Measurements from ENCODE around the gene CNN1.

CNN1 gene

DNA sequence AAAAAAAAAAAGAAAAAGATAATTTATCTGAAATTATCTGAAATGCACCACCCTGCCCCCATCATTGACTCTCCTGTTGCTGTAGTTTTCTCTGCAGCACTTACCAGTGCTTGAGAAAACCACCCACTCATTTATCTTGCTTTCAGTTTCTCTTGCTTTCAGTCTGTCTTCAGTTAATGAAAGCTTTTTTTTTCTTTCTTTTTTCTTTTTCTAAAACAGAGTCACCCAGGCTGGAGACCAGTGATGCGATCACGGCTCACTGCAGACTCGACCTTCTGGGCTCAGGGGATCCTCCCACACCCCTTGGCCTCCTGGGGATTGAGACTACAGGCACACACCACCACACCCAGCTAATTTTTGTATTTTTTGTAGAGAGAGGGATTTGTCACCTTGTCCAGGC lies 43.1 kb downstream of the CNN1 start:
- DNase-seq (ENCODE audit: insufficient read length, low spot score) (no peak), FAIRE-seq (no peak)
- TF ChIP-seq, protein P1, sequence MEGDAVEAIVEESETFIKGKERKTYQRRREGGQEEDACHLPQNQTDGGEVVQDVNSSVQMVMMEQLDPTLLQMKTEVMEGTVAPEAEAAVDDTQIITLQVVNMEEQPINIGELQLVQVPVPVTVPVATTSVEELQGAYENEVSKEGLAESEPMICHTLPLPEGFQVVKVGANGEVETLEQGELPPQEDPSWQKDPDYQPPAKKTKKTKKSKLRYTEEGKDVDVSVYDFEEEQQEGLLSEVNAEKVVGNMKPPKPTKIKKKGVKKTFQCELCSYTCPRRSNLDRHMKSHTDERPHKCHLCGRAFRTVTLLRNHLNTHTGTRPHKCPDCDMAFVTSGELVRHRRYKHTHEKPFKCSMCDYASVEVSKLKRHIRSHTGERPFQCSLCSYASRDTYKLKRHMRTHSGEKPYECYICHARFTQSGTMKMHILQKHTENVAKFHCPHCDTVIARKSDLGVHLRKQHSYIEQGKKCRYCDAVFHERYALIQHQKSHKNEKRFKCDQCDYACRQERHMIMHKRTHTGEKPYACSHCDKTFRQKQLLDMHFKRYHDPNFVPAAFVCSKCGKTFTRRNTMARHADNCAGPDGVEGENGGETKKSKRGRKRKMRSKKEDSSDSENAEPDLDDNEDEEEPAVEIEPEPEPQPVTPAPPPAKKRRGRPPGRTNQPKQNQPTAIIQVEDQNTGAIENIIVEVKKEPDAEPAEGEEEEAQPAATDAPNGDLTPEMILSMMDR (IDR thresholded peaks at IDR 0.05; ENCODE audit: insufficient read depth, missing control alignments): no peak

- TF ChIP-seq, protein P1 (IDR thresholded peaks at IDR 0.05; ENCODE audit: insufficient read depth, missing control alignments): no peak
- no peak for FAIRE-seq
- DNase-seq (ENCODE audit: insufficient read length, low spot score): no peak
Measured at GRCh38 chr19:11586331-11586730, 47.7 kb downstream of the CNN1 start.

DNA sequence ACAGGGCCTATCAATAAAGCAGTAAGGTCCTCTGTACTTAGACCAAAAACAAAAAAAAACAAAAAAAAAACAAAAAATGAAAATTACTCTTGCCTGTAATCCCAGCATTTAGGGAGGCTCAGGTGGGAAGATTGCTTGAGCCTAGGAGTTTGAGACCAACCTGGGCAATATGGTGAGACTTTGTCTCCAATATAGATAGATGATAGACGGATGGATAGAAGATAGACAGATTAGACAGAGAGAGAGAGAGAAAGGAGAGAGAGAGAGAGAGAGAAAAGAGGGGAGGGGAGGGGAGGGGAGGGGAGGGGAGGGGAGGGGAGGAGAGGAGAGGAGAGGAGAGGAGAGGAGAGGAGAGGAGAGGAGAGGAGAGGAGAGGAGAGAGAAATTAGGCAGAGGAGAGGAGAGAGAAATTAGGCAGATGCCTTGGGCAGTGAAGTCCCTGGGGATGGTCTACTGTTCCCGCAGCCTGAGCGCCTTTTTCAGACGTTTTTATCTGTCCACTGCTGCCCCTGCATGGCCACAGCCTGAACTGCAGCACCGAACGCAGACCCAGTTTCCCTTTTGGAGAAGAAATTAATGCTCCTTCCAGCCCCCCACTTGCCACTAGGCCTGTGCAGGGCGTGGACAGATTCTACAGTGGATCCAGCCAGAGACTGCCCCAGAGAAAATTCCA lies 48.8 kb downstream of the CNN1 start:
- TF ChIP-seq, protein P1 (IDR thresholded peaks at IDR 0.05; ENCODE audit: insufficient read depth, missing control alignments): peak; percentile 96
- no peak for FAIRE-seq
- DNase-seq (ENCODE audit: insufficient read length, low spot score): peak; percentile 77

- FAIRE-seq: no peak
- TF ChIP-seq, protein P1 (IDR thresholded peaks at IDR 0.05; ENCODE audit: insufficient read depth, missing control alignments): no peak
Measured at GRCh38 chr19:11587975-11588631, 49.5 kb downstream of the CNN1 start.

DNA sequence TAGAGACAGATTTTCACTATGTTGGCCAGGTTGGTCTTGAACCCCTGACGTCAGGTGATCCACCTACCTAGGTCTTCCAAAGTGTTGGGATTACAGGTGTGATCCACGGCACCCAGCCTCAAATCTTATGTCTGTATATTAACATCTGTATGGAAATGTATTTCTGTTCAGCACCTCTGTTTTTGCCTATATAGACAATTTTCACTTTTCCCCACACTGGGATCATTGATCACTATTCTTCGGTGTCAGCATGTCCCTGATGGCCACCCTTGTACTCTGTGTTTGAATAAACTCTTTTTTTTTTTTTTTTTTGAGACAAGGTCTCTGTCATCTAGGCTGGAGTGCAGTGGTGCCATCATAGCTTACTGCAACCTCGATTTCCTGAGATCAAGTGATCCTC lies 55.4 kb downstream of the CNN1 start:
- DNase-seq (ENCODE audit: insufficient read length, low spot score): no peak
- TF ChIP-seq, protein P1 (IDR thresholded peaks at IDR 0.05; ENCODE audit: insufficient read depth, missing control alignments): no peak
- FAIRE-seq: no peak

More at GRCh38 chr19:11587975-11588631, 49.5 kb downstream of the CNN1 start:
- no peak for DNase-seq (ENCODE audit: insufficient read length, low spot score)

DNA sequence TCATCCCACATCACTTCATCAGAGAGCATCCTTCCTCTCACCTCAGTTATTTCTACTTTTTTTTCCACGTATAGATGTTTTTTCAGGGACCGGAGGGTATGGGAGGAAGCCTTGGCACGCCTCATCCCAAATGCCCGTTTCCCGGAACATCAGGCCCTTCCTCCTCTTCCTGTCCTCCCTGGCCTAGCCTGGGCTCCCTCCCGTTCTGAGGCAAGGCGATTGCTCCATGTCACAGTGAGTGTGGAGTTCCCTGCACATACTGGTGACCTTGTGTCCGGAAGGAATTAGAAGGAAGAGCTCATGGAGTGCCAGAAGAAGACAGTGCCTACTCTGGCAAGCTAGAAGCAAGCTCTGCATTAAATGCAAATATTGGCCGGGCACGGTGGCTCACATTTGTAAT lies 57.5 kb downstream of the CNN1 start:
- DNase-seq (ENCODE audit: insufficient read length, low spot score) (no peak), FAIRE-seq (no peak)
- TF ChIP-seq, protein P1 (IDR thresholded peaks at IDR 0.05; ENCODE audit: insufficient read depth, missing control alignments): no peak
